Lower lobe of right lung (tissue), 2 donors: ENCODE measurements around the gene SH2D1B. TPM values are rescaled to one million over a fixed set of nuclear protein-coding genes. Genes with fewer than 3 reads are reported as not detected.
"Not testable (repeated sequence)": the region's sequence is repeated elsewhere in the genome, so short reads cannot be mapped to it uniquely, and the experiment has no call there.

ENCODE experiments used
- ATAC-seq, 2 donors: fragments of 200-7000 bp; cut with Tn5 transposase; one replicate each; pipeline ENCODE4 v1.9.1; 2020 to 2022; ENCODE audit warnings: mild to moderate bottlenecking in 2 of 2, moderate library complexity in 2 of 2
- DNase-seq: peaks from one replicate; pipeline ENCODE4 v3.0.0-alpha.2; 2020
- H3K27ac ChIP-seq: fragments of 200-600 bp; one replicate; pipeline ENCODE4 v1.8.0; 2022
- H3K27me3 ChIP-seq: fragments of 200-600 bp; one replicate; pipeline ENCODE4 v1.8.0; 2022; ENCODE audit warnings: low read depth
- H3K36me3 ChIP-seq: fragments of 200-600 bp; one replicate; pipeline ENCODE4 v1.8.0; 2022; ENCODE audit warnings: mild to moderate bottlenecking
- H3K4me1 ChIP-seq: fragments of 200-600 bp; one replicate; pipeline ENCODE4 v1.8.0; 2022
- H3K4me3 ChIP-seq: fragments of 200-600 bp; one replicate; pipeline ENCODE4 v1.8.0; 2022; ENCODE audit warnings: mild to moderate bottlenecking
- H3K9me3 ChIP-seq: fragments of 200-600 bp; one replicate; pipeline ENCODE4 v1.8.0; 2022
- intact Hi-C: fragments of 100-400 bp; cut with DNase I; formaldehyde crosslinking; loops from one replicate; pipeline ENCODE4 v1.11.0; 2022
- total RNA-seq: library from RNA; stranded (reverse); fragmentation: NEBNext Ultra II Directional; extraction: Animal tissue kit (Norgen Biotek cat#: 25700); gene quantifications from one replicate; pipeline ENCODE4 v1.2.1, GENCODE V29; 2021
- TF ChIP-seq, protein P1 (sequence below): fragments of 200-600 bp; IDR thresholded peaks from one replicate; pipeline ENCODE4 v1.8.0; 2022; ENCODE audit warnings: antibody characterized with exemption, mild to moderate bottlenecking
- donor health status: DM: no; HTN: yes; CAD: no; lungs with severe emphysema.

The SH2D1B gene
- total RNA-seq, 1 donor from 2014 or later = 1.9 TPM

DNA sequence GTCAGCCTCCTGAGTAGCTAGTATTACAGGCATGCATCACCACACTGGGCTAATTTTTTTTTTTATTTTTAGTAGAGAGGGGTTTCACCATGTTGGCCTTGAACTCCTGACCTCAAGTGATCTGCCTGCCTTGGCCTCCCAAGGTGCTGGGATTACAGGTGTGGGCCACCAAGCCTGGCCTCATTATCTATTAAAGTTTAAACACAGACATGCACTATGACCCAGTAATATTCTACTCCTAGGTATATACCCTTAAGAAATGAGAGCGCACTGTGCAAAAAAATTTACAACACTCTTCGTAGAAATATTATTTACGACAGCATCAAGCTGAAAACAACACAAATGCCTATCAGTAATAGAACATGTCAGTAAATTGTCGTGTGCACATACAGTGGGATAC, 18.6 kb upstream of the SH2D1B start:
- Histone ChIP-seq H3K27ac (no peak overlapping the region), H3K36me3 (no peaks in the 10 kb centered on the region), H3K27me3 (no peaks in the 10 kb centered on the region), H3K4me1 (no peaks in the 10 kb centered on the region), H3K9me3 (no peaks in the 10 kb centered on the region), H3K4me3 (no peak overlapping the region)
- TF ChIP-seq, protein P1, sequence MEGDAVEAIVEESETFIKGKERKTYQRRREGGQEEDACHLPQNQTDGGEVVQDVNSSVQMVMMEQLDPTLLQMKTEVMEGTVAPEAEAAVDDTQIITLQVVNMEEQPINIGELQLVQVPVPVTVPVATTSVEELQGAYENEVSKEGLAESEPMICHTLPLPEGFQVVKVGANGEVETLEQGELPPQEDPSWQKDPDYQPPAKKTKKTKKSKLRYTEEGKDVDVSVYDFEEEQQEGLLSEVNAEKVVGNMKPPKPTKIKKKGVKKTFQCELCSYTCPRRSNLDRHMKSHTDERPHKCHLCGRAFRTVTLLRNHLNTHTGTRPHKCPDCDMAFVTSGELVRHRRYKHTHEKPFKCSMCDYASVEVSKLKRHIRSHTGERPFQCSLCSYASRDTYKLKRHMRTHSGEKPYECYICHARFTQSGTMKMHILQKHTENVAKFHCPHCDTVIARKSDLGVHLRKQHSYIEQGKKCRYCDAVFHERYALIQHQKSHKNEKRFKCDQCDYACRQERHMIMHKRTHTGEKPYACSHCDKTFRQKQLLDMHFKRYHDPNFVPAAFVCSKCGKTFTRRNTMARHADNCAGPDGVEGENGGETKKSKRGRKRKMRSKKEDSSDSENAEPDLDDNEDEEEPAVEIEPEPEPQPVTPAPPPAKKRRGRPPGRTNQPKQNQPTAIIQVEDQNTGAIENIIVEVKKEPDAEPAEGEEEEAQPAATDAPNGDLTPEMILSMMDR = no peak
- intact Hi-C loops = no loop called here
- no peak for DNase-seq
- ATAC-seq = no peak

GRCh38 chr1:162422662-162423375, 10.9 kb upstream of the SH2D1B start:
- ATAC-seq (peak; percentile 61 to 75), DNase-seq (no peak)
- intact Hi-C loops = no loop called here
- Histone ChIP-seq H3K4me3 (no peak overlapping the region), H3K4me1 (no peaks in the 10 kb centered on the region), H3K36me3 (no peaks in the 10 kb centered on the region), H3K27me3 (no peaks in the 10 kb centered on the region), H3K27ac (no peak overlapping the region), H3K9me3 (no peaks in the 10 kb centered on the region)
- TF ChIP-seq, protein P1 = no peak

- Histone ChIP-seq H3K36me3 (no peaks in the 10 kb centered on the region), H3K4me3 (no peak overlapping the region), H3K27ac (no peak overlapping the region), H3K4me1 (no peaks in the 10 kb centered on the region), H3K27me3 (no peaks in the 10 kb centered on the region), H3K9me3 (no peaks in the 10 kb centered on the region)
- ATAC-seq (no peak), DNase-seq (no peak)
- intact Hi-C loops = no loop called here
- TF ChIP-seq, protein P1 = no peak
These were observed 9.6 kb upstream of the SH2D1B start for GRCh38 chr1:162421258-162422164.

DNA sequence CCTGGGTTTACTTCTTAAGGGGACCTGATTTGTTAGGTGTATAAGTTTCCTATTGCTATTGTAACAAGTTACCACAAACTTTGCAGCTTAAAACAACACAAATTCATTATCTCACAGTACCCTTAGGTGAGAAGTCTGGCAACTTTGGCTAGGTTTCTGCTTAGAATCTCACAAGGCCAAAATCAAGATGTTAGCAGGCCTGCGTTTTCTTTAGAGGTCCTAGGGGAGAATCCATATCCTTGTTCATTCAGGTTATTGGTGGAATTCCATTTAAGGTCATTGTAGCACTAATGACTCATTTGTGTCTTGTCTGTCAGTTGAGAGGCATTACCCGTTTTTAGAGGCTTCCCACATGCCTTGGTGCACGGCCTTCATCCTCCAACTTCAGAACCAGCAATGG, 8.2 kb upstream of the SH2D1B start:
- no peaks in the 10 kb centered on the region for H3K36me3 ChIP-seq
- no peaks in the 10 kb centered on the region for H3K27me3 ChIP-seq
- no peaks in the 10 kb centered on the region for H3K9me3 ChIP-seq
- no peak overlapping the region for H3K4me3 ChIP-seq
- H3K27ac ChIP-seq = no peak overlapping the region
- intact Hi-C loops = no loop called here
- DNase-seq = no peak
- H3K4me1 ChIP-seq = no peaks in the 10 kb centered on the region
- no peak for ATAC-seq
- TF ChIP-seq, protein P1 = no peak

GRCh38 chr1:162419450-162419931, 7.6 kb upstream of the SH2D1B start:
- intact Hi-C loops, H3K4me1 ChIP-seq, H3K4me3 ChIP-seq, H3K36me3 ChIP-seq, DNase-seq, H3K9me3 ChIP-seq, ATAC-seq, H3K27ac ChIP-seq, H3K27me3 ChIP-seq: not testable (repeated sequence)

GRCh38 chr1:162418584-162418983, 6.6 kb upstream of the SH2D1B start:
- H3K9me3 ChIP-seq, H3K27ac ChIP-seq, DNase-seq, intact Hi-C loops, H3K27me3 ChIP-seq, H3K4me3 ChIP-seq, H3K4me1 ChIP-seq, ATAC-seq, H3K36me3 ChIP-seq: not testable (repeated sequence)
